Anterior cingulate cortex (tissue), 58 donors: ENCODE data around the gene ZFYVE21.

Source experiments
- DNase-seq, 58 donors: peaks; one replicate each; lab custom pipeline; 2025; lab: John Stamatoyannopoulos, UW

ZFYVE21 gene

DNA sequence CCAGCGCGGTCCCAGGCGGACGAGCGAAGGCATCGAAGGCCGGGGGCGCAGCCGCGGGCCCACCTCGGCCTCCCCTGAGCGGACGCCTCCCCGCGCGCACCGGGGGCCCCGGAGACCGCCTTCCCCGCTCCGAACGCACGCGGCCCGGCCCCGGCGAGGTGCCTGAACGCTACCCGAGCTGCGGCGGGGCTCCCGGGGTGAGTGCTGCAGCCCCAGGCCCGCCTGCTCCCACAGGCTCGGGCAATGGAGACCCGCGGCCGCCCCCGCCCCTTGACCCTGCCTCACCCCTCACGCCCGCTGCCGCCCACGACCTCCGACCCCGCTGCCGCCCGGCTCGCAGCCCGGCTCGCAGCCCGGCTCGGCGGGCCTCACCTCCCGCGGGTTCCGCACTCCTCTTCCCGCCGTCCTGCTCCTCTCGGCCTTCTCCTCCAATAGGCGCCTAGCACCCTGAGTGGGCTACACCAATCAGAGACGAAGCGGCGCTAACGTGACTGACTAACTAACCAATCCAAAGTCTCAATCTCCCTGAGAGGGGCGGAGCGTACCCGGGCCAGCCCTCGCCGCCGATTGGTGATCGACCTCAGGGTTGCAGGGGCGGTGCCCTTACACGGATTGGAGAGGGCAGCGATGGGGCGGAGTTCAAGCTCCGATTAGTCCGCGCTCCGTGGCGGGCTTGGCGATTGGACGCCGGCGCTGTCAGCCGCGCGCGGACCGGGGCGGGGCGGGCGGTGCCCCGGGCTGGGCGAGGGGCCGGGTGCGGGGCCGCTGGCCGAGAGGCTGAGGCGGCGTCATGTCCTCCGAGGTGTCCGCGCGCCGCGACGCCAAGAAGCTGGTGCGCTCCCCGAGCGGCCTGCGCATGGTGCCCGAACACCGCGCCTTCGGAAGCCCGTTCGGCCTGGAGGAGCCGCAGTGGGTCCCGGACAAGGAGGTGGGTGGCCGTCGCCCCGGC, at the start of gene ZFYVE21, which contains the start of gene XRCC3:
ZFYVE21 (plus strand) TSS at position 759 of the 949 bp plus-strand sequence; CDS start at position 791, 32 bp downstream.
XRCC3 (minus strand) TSS at position 400 of the 949 bp plus-strand sequence. CDS start 4,364 bp downstream, outside the sequence.
- DNase-seq, result peak; percentile 76 to 100 (median 99)

DNA sequence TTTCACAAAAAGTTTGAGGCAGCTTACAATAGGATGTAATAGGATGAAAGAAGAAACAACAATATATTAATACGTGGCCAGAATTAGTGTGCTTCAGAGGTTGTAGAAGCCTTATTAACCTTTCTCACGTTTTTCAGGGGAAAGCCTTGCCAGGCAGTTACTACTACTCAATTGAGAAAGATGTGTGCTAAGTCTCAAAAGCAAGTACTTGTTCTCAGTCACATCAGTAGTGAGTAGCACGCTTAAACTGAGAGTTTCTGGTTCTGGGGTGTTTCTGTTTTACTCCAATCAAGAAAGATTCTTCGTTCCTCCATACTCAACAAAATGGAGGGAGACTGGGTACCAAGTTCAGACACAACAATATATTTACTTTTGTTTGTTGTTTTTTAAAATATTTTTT, 47.9 kb upstream of the ZFYVE21 start:
- no peak for DNase-seq

GRCh38 chr14:103668117-103668516, 47.5 kb upstream of the ZFYVE21 start:
- no peak for DNase-seq

DNA sequence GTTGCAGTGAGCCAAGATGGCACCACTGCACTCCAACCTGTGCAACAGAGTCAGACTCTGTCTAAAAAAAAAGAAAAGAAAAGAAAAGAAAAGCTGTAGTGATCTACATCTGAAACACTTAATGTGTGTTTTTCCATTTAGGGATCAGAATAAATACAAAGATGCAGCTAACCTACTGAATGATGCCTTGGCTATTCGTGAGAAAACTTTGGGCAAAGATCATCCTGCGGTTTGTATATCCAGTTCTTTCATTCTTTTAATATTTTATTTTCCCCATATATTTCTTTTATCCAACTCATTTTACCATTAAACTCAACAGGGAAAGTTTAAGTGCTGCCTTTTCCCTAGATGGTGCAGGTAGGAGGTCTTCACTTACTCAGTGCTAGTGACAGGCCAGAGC, 46.2 kb upstream of the ZFYVE21 start:
- no peak for DNase-seq

GRCh38 chr14:103671911-103672310, 43.7 kb upstream of the ZFYVE21 start:
- no peak for DNase-seq

DNA sequence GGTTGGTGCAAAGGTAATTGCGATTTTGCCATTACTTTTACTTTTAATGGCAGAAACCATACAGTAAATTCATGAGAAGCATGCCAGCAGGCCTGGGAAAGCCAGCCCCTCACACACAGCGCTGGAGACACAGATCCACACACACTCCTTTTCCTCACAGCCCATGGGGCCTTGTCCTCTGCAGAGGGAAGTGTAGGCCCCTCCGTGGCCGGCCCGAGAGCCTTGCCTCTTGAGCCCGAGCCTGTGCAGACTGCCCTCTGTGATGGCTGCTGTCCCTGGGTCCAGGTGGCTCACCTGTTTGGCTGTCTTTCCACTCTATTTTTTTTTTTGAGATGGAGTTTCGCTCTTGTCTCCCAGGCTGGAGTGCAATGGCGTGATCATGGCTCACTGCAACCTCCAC, 39.7 kb upstream of the ZFYVE21 start:
- DNase-seq, result no peak

GRCh38 chr14:103676881-103677675, 38.5 kb upstream of the ZFYVE21 start:
- DNase-seq, result no peak

GRCh38 chr14:103679351-103679750, 36.3 kb upstream of the ZFYVE21 start:
- DNase-seq, result peak in 2 of 58 donors; percentile 25 to 38

DNA sequence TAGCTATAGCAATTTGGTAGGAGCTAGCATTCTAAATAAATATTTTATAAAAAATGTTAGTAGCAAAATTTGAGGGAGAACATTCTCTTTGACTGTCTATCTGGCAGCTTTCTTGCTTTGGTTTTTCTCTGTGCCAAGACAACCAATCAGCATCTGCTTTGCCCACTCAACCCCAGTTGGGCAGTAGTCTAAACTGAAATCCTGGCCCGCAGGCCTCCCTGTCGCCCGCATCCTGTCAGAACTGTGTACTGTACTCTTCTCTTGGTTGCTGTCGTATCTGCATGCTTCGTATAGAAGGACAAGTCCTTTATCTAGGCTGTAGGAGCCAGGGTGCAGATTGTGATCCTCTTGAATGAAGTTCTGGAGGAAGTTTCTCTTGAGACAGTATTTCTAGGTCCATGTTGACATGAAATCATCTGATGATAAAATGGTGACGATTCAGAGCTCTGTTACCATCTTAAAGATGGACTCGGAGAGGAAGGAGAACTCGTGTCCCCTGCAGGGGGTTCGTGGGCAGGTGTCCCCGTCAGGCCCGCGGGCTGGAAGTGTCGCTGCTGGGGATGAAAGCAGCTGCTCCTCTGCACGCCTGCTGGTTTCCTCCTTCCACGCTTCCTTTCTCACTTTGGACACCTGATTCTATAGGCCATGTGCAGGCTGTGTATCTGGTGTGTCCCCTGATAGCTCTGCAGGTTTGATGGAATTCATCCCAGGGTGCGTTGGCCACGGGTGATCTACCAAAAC, 34.9 kb upstream of the ZFYVE21 start:
- no peak for DNase-seq

GRCh38 chr14:103683139-103683538, 32.5 kb upstream of the ZFYVE21 start:
- no peak for DNase-seq

DNA sequence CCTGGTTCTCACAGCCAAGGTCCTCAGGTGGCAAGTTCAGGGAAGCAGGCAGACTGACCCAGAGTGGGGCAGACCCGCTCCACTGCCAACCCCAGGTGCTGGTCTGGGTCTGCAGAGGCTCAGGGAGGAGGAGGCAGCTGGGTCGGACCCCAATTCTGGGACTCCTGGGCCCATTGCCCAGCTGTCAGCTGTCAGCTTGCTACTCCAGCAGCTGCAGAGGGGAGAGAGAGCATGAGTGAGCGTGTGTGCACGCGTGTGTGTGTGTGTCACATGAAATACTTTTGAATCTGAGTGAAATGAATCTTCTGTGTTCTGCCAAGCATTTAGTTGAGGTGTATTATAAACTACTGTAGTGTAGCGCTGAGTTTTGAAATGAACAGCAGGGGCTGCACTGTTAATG, 31.1 kb upstream of the ZFYVE21 start:
- DNase-seq, result peak in 1 of 58 donors; percentile 32

GRCh38 chr14:103684871-103685270, 30.7 kb upstream of the ZFYVE21 start:
- no peak for DNase-seq

DNA sequence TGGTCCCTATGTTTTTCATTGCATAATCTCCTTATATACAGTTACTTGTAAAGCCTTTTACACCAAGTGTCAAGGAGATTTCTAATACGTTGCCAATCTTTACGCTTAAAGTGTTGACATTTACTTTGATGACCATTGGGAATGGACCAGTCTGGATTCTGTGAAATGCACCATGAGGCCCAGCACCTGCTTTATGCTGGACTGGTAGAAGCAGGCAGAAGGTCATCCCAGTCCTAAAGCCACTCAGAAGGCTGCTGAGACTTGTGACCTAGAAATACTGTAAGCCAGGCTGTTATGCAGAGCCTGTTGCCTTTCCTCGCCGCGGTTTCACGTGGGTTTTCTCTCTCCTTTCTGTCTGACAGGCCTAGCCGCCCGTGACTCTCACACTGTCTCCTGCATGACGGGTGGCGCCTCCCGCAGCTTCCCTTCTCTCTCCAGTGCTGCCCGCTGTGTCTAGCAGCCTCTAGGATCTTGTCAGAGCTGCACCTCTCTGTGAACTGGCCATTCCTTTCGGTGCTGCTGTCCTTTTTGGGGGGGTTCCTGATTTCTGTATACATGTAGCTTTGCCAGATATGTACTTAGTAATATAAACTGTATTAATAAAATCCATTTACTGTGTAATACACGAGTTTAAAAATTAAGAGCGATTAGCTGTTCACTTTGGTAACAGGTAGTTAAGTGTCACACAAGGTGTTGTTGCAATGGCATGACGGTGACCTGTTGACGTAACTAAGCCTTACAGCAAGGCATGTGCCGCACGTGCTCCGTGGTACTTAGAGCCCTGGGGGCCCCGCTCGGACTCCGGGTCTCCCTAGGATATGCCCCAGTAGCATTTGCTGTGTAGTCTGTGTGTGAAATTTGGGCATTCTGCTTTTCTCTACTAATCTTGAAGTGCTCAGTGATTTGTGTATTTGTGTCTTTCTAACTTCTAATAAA, 30.1 kb upstream of the ZFYVE21 start:
- DNase-seq, result no peak

DNA sequence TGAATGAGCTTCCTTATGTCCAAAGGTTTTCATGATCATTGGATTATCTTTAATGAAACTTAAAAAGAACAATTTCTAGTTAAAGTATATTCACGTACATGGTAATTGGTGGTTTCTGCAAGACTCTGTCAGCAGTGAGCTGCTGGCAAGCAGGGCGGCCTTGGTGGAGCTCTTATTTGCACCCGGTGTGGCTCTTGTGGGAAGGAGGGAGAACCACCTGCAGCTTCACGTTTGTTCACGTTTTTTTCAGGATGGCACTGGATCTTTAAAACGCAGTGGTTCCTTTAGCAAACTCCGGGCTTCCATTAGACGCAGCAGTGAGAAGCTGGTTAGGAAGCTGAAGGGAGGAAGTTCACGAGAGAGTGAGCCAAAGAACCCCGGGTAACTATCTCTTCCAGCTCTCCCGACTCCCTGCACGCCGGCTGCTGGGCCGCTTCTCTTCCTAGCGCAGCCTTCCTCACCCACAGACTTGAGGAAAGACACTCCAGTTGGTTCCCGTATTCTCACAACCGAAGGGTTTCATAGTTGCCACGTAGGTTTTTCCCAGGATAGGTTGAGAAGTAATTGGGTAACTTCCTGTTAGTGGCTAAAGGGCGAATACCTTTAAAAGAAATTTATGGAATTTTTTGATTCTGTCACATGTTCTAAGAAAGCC, 28.7 kb upstream of the ZFYVE21 start:
- no peak for DNase-seq

DNA sequence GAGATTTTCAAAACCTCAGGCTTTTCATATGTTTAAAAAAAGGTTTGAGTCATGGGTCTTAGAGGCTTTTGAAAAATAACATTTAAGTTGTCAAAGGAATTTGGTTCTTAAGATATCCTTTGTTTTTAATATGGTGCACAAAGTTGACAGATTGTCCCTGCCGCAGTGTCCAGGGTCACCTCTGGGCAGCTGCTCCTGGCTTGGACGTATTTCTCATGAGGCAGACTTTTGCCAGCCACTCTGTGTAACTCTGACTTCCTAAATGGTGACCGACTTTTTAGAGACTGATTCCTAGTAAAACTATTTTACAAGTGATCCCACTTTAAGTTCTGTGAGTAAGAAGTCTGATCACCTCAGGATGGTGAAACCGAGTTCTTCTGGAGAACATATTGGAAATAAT, 27.9 kb upstream of the ZFYVE21 start:
- no peak for DNase-seq

DNA sequence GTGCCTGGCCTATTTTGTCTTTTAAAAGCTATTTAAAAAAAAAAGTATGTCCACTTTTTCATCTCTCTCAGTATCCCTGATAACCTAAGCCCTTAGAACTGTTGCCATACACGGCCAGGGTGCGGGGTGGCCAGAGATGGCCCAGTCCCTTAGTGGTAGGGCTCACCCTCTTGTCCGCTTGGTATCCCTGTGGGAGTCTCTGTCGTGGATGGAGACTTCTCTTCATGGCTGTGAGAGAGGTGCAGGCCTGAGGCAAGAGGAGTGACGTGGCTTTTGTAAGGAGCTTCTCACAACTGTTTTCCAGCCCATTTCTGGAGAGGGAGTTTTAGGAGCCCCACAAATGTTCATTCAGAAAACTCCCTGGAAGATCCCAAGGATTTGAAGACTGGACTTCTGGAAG, 27.2 kb upstream of the ZFYVE21 start:
- DNase-seq, result no peak

- DNase-seq, result peak in 33 of 58 donors; percentile 20 to 80 (median 50)
Observed at GRCh38 chr14:103688906-103689902, 26.4 kb upstream of the ZFYVE21 start.

DNA sequence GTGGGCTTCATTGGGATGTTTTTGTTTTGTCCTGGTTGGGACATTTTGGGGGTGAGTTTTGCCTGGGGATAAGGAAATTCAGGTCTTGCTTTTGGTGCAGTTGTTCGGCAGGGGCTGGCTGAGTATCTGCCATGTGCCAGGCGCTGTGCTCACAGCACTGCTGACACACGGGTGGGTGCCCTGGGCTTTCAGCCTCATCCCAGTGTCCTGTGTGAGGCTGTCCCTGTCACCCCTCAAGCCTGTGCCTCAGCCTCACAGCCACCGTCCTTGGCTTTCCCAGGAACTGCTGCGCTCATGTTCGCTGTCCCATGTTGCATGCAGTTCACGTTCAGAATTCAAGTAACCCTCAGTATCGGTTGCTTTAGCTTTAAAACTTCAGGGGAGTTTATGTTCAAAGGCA, 25.3 kb upstream of the ZFYVE21 start:
- DNase-seq, result no peak
